Measurements from ENCODE around the gene FIZ1.

FIZ1 gene

GRCh38 chr19:55643003-55643886 lies 43.9 kb upstream of the FIZ1 start, which contains the start of gene ZNF581:
Gene ZNF581 (plus strand): TSS chr19:55643649. CDS start chr19:55644572, 923 bp downstream.
- H3K9me3 ChIP-seq (ENCODE audit: control insufficient read depth in 5 of 5, low read length in 5 of 5) = no peaks in the 10 kb centered on the region
- no peaks in the 10 kb centered on the region for H3K27me3 ChIP-seq (ENCODE audit: control insufficient read depth in 5 of 5, insufficient read depth in 4 of 5, low read length in 5 of 5)
- peak within 1 kb of the TSS; percentile 50 for H3K27ac ChIP-seq (ENCODE audit: low read depth, low read length)
- H3K4me3 ChIP-seq (ENCODE audit: low read depth in 1 of 5, low read length in 5 of 5) = peak within 1 kb of the TSS; percentile 71 to 86 (median 81)
- peak within 1 kb of the TSS; percentile 84 to 93 (median 90) for H3K9ac ChIP-seq (ENCODE audit: low read length in 5 of 5)
- H3K4me1 ChIP-seq (ENCODE audit: control insufficient read depth in 5 of 5, insufficient read depth in 5 of 5, low read length in 5 of 5) = peaks cover 10 to 73% (median 69%) of the 10 kb centered on the region in 5 donors
- peaks cover 0 to 14% (median 11%) of the 10 kb centered on the region in 5 donors for H3K36me3 ChIP-seq (ENCODE audit: control insufficient read depth in 5 of 5, insufficient read depth in 5 of 5, low read length in 5 of 5)

- H3K4me1 ChIP-seq (ENCODE audit: control insufficient read depth in 5 of 5, insufficient read depth in 5 of 5, low read length in 5 of 5) = peaks cover 7 to 73% (median 68%) of the 10 kb centered on the region in 5 donors
- no peak overlapping the region for H3K27ac ChIP-seq (ENCODE audit: low read depth, low read length)
- H3K36me3 ChIP-seq (ENCODE audit: control insufficient read depth in 5 of 5, insufficient read depth in 5 of 5, low read length in 5 of 5) = peaks cover 0 to 14% (median 11%) of the 10 kb centered on the region in 5 donors
- H3K4me3 ChIP-seq (ENCODE audit: low read depth in 1 of 5, low read length in 5 of 5) = peak overlapping the region; percentile 71 to 89 (median 81)
- H3K27me3 ChIP-seq (ENCODE audit: control insufficient read depth in 5 of 5, insufficient read depth in 4 of 5, low read length in 5 of 5) = no peaks in the 10 kb centered on the region
- H3K9me3 ChIP-seq (ENCODE audit: control insufficient read depth in 5 of 5, low read length in 5 of 5) = no peaks in the 10 kb centered on the region
- peak overlapping the region in 3 of 5 donors; percentile 39 to 68 (median 59) for H3K9ac ChIP-seq (ENCODE audit: low read length in 5 of 5)
These were observed 43.1 kb upstream of the FIZ1 start for GRCh38 chr19:55642153-55643002.

- Histone ChIP-seq H3K36me3 (ENCODE audit: control insufficient read depth in 5 of 5, insufficient read depth in 5 of 5, low read length in 5 of 5) (peaks cover 0 to 14% (median 11%) of the 10 kb centered on the region in 5 donors), H3K4me1 (ENCODE audit: control insufficient read depth in 5 of 5, insufficient read depth in 5 of 5, low read length in 5 of 5) (peaks cover 9 to 76% (median 70%) of the 10 kb centered on the region in 5 donors), H3K27ac (ENCODE audit: low read depth, low read length) (peak overlapping the region; percentile 64)
These were observed 42.3 kb upstream of the FIZ1 start for GRCh38 chr19:55641426-55642152.

GRCh38 chr19:55640577-55641425 lies 41.5 kb upstream of the FIZ1 start, which contains the start of gene ZNF580:
Gene ZNF580 (plus strand): TSS chr19:55641002. CDS start chr19:55642509, 1,507 bp downstream.
- H3K9ac ChIP-seq (ENCODE audit: low read length in 5 of 5) = peak within 1 kb of the TSS; percentile 48 to 89 (median 76)
- peaks cover 0 to 14% (median 11%) of the 10 kb centered on the region in 5 donors for H3K36me3 ChIP-seq (ENCODE audit: control insufficient read depth in 5 of 5, insufficient read depth in 5 of 5, low read length in 5 of 5)
- no peaks in the 10 kb centered on the region for H3K9me3 ChIP-seq (ENCODE audit: control insufficient read depth in 5 of 5, low read length in 5 of 5)
- peak within 1 kb of the TSS; percentile 85 for H3K27ac ChIP-seq (ENCODE audit: low read depth, low read length)
- no peaks in the 10 kb centered on the region for H3K27me3 ChIP-seq (ENCODE audit: control insufficient read depth in 5 of 5, insufficient read depth in 4 of 5, low read length in 5 of 5)
- H3K4me1 ChIP-seq (ENCODE audit: control insufficient read depth in 5 of 5, insufficient read depth in 5 of 5, low read length in 5 of 5) = peaks cover 13 to 84% (median 78%) of the 10 kb centered on the region in 5 donors
- H3K4me3 ChIP-seq (ENCODE audit: low read depth in 1 of 5, low read length in 5 of 5) = peak within 1 kb of the TSS; percentile 68 to 89 (median 76)

More at GRCh38 chr19:55641426-55642152, 42.3 kb upstream of the FIZ1 start:
- Histone ChIP-seq H3K9me3 (ENCODE audit: control insufficient read depth in 5 of 5, low read length in 5 of 5) (no peaks in the 10 kb centered on the region), H3K9ac (ENCODE audit: low read length in 5 of 5) (peak overlapping the region; percentile 48 to 89 (median 76)), H3K27me3 (ENCODE audit: control insufficient read depth in 5 of 5, insufficient read depth in 4 of 5, low read length in 5 of 5) (no peaks in the 10 kb centered on the region), H3K4me3 (ENCODE audit: low read depth in 1 of 5, low read length in 5 of 5) (peak overlapping the region; percentile 71 to 89 (median 81))

- Histone ChIP-seq H3K27me3 (ENCODE audit: control insufficient read depth in 5 of 5, insufficient read depth in 4 of 5, low read length in 5 of 5) (no peaks in the 10 kb centered on the region), H3K36me3 (ENCODE audit: control insufficient read depth in 5 of 5, insufficient read depth in 5 of 5, low read length in 5 of 5) (peaks cover 0 to 8% (median 6%) of the 10 kb centered on the region in 5 donors), H3K4me1 (ENCODE audit: control insufficient read depth in 5 of 5, insufficient read depth in 5 of 5, low read length in 5 of 5) (peaks cover 16 to 91% (median 83%) of the 10 kb centered on the region in 5 donors), H3K4me3 (ENCODE audit: low read depth in 1 of 5, low read length in 5 of 5) (peak overlapping the region in 4 of 5 donors; percentile 68 to 81 (median 74)), H3K9me3 (ENCODE audit: control insufficient read depth in 5 of 5, low read length in 5 of 5) (no peaks in the 10 kb centered on the region), H3K27ac (ENCODE audit: low read depth, low read length) (peak overlapping the region; percentile 85), H3K9ac (ENCODE audit: low read length in 5 of 5) (peak overlapping the region; percentile 16 to 74 (median 65))
These were observed 40.8 kb upstream of the FIZ1 start for GRCh38 chr19:55640043-55640576.

GRCh38 chr19:55638864-55639359 lies 39.6 kb upstream of the FIZ1 start:
- H3K36me3 ChIP-seq (ENCODE audit: control insufficient read depth in 5 of 5, insufficient read depth in 5 of 5, low read length in 5 of 5) = no peaks in the 10 kb centered on the region
- H3K9me3 ChIP-seq (ENCODE audit: control insufficient read depth in 5 of 5, low read length in 5 of 5) = no peaks in the 10 kb centered on the region
- H3K27ac ChIP-seq (ENCODE audit: low read depth, low read length) = no peak overlapping the region
- no peaks in the 10 kb centered on the region for H3K27me3 ChIP-seq (ENCODE audit: control insufficient read depth in 5 of 5, insufficient read depth in 4 of 5, low read length in 5 of 5)
- peaks cover 14 to 88% (median 78%) of the 10 kb centered on the region in 5 donors for H3K4me1 ChIP-seq (ENCODE audit: control insufficient read depth in 5 of 5, insufficient read depth in 5 of 5, low read length in 5 of 5)
- H3K4me3 ChIP-seq (ENCODE audit: low read depth in 1 of 5, low read length in 5 of 5) = no peak overlapping the region
- H3K9ac ChIP-seq (ENCODE audit: low read length in 5 of 5) = no peak overlapping the region

GRCh38 chr19:55637534-55637933 lies 38.2 kb upstream of the FIZ1 start:
- no peaks in the 10 kb centered on the region for H3K36me3 ChIP-seq (ENCODE audit: control insufficient read depth in 5 of 5, insufficient read depth in 5 of 5, low read length in 5 of 5)
- H3K4me1 ChIP-seq (ENCODE audit: control insufficient read depth in 5 of 5, insufficient read depth in 5 of 5, low read length in 5 of 5) = peaks cover 12 to 82% (median 70%) of the 10 kb centered on the region in 5 donors
- no peak overlapping the region for H3K9ac ChIP-seq (ENCODE audit: low read length in 5 of 5)
- no peaks in the 10 kb centered on the region for H3K27me3 ChIP-seq (ENCODE audit: control insufficient read depth in 5 of 5, insufficient read depth in 4 of 5, low read length in 5 of 5)
- H3K9me3 ChIP-seq (ENCODE audit: control insufficient read depth in 5 of 5, low read length in 5 of 5) = no peaks in the 10 kb centered on the region
- no peak overlapping the region for H3K27ac ChIP-seq (ENCODE audit: low read depth, low read length)
- H3K4me3 ChIP-seq (ENCODE audit: low read depth in 1 of 5, low read length in 5 of 5) = no peak overlapping the region

GRCh38 chr19:55636723-55637122 lies 37.4 kb upstream of the FIZ1 start:
- Histone ChIP-seq H3K9ac (ENCODE audit: low read length in 5 of 5) (peak overlapping the region in 4 of 5 donors; percentile 41 to 100 (median 99)), H3K36me3 (ENCODE audit: control insufficient read depth in 5 of 5, insufficient read depth in 5 of 5, low read length in 5 of 5) (no peaks in the 10 kb centered on the region), H3K27ac (ENCODE audit: low read depth, low read length) (peak overlapping the region; percentile 95), H3K9me3 (ENCODE audit: control insufficient read depth in 5 of 5, low read length in 5 of 5) (no peaks in the 10 kb centered on the region), H3K4me1 (ENCODE audit: control insufficient read depth in 5 of 5, insufficient read depth in 5 of 5, low read length in 5 of 5) (peaks cover 12 to 76% (median 64%) of the 10 kb centered on the region in 5 donors), H3K27me3 (ENCODE audit: control insufficient read depth in 5 of 5, insufficient read depth in 4 of 5, low read length in 5 of 5) (no peaks in the 10 kb centered on the region), H3K4me3 (ENCODE audit: low read depth in 1 of 5, low read length in 5 of 5) (peak overlapping the region in 1 of 5 donors; percentile 100)

Measured in subcutaneous abdominal adipose tissue (tissue), 5 donors.